HG02678 (cell line): ENCODE results near the gene SERPINB10.
"Not testable (repeated sequence)": the region's sequence is repeated elsewhere in the genome, so short reads cannot be mapped to it uniquely, and the experiment has no call there.

Experiments
- ATAC-seq: cut with Tn5 transposase; IDR thresholded peaks from one replicate; pipeline ENCODE4 v1.9.1; 2021; ENCODE audit warnings: mild to moderate bottlenecking, moderate library complexity; ENCODE audit not compliant: unreplicated experiment

Gene SERPINB10

DNA sequence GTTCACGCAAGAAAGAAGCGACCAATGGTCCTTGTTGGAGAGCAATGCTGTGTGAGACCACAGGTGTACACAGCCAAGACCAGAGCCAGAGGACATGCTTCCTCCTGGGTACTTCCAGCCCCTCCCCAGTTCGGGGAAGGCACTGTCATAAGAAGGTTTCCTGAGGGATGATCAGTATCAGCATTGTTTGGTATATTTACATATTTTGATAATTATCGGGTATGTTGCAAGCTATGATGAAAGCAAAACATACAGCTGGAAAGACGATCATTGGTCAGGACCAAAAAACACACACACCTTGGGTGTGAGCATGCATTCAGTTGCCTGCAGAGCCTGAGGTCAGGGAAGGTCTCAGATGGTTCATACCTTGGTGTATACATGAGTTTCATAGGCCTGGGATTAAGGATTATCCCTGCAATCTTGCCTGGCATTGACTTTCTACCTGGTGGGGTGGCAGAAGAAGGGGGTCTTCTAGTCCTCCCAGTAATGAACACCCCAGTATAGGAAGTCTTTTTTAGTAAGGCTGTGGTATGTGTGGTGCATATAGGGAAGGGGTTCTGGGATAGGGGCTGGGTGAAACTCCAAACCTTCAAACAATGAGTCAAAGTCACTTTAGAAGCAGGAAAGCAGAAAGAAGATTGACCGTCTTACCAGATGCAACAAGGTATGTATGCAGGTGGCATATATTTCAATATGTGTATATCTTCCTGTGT, 17.4 kb upstream of the SERPINB10 start:
- ATAC-seq: no peak

- no peak for ATAC-seq
Measured at GRCh38 chr18:63890950-63891304, 16.8 kb upstream of the SERPINB10 start.

GRCh38 chr18:63892566-63892965, 15.2 kb upstream of the SERPINB10 start:
- ATAC-seq: no peak

DNA sequence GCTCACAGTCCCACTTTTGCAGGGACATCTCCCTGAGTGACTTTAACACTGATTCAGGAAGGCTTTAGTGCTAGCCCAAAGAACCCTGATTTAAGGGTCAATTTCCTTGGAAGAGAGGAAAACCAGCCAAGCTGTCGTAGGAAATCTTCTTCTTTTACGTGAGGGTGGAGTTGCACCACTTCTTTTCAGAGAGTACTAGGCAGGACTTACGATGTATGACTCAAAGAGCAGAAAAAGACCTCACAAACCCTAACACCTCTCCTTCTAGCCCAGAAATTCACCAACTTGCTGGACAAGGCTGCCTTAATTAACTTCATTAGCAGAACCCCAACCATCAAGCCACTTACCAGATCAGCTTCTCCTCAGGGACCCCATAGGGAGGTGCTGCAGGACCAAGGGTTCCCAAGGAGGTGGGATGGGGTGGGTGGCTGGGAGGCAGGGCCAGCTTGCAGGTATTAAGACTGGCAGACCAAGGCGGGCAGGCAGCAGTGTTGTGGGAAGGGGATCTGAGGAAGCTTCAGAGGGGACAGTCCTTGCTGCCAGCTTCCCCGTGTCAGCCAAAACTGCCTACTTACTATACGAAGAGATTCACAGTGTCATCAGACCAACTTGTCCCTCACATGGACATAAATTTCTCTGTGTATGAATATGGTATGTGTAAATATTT, 13.5 kb upstream of the SERPINB10 start:
- ATAC-seq: no peak

- ATAC-seq: no peak
Measured at GRCh38 chr18:63895190-63895589, 12.6 kb upstream of the SERPINB10 start.

DNA sequence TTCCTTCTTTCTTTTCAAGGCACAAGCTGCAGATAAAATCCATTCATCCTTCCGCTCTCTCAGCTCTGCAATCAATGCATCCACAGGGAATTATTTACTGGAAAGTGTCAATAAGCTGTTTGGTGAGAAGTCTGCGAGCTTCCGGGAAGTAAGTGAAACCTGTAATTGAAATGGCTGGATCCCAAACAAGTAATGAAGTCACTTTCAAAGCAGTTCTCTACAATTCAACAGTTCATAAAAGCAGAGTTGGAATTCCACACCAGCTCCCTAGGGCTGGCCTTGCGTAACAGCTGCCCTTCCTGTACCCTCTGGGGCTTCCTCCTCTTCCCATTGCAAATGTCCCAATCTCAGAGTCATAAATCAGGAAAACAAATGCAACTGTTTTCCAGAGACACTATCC, 10.7 kb upstream of the SERPINB10 start:
- ATAC-seq: no peak

- ATAC-seq: no peak
Measured at GRCh38 chr18:63899206-63899605, 8.6 kb upstream of the SERPINB10 start.

DNA sequence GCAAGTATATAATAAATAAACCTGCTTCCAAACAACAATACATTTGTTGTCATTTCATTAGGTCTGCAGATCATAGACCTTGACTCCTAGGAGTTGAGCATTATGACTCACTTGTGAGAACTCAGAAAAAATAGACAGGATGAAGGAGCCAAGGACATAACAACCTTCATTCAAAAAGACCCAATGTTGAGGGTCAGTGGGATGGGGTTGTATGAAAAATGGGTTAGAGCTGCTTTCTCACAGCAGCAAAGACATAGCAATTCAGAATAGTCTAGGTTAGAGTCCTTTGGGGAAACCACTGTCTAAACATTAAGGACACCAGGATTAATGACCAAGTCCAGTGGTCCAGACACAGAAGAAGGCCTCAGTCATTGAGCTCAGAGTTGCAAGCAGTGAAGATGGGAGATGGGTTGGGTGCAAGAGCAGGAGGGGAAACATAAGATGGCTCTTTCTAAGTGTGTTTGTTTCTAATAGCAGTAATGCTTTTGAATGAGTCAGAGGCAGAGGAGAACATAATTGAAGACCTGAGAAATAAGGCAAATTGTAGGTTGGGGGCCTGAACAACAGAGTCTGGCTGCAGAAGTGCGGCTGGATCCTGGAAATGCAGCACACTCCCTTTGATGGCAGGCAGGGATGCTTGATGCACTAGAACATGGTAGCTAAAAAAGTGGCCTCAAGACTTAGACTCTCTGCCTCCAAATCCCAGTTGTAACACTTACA, 3.7 kb upstream of the SERPINB10 start:
- no peak for ATAC-seq

DNA sequence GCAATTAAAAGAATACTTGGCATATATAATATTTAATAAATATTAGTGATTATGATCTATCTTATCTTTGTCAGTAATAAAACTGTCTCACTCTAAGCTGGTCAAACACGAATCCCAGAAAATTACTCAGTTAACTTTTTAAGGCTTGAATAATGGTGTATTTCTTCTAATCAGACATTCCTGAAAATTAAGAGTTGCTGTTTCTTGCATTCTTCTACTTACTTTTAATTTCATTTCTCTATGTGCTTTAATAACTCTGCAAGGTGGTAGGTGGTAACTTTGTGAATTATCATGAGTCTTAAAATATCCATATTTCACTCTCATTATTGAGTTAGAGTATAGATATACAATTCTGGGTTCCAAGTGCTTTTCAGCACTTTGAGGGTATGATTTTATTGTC, 3.1 kb upstream of the SERPINB10 start:
- ATAC-seq: no peak

- no peak for ATAC-seq
Measured at GRCh38 chr18:63905361-63905760, 2.4 kb upstream of the SERPINB10 start.

DNA sequence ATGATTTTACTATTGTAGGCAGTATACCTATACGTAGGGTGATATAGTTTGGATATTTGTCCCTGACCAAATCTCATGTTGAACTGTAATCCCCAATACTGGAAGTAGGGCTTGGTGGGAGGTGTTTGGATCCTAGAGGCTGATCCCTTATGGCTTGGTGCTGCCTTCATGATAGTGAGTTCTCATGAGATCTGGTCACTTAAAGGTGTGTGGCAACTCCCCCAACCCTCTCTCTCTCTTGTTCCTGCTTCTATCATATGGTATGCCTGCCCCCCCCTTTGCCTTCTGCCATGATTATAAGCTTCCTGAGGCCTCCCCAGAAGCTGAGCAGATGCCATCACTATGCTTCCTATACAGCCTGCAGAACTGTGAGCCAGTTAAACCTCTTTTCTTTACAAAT, 1.7 kb upstream of the SERPINB10 start:
- no peak for ATAC-seq

DNA sequence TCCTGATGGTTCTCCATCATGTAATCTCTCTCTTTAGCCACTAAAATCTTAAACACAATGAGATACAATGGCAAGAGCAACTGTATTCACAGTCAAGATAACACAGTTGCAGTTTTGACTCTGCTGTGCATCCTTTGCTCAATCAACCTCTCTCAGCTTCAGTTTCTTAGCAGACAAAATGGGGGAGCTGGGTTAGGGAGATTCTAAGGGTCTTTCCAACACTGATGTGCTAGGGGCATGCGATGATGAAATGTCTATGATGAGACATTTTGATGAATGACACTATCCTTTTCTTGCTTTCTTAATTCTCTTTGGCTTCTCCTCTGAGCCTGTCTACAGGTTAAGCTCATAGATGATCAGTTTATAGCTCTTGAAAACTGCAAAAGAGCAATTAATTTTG, 1.1 kb downstream of the SERPINB10 start:
- ATAC-seq: peak; percentile 35

- ATAC-seq: peak; percentile 75
Measured at GRCh38 chr18:63909870-63910269, 2.1 kb downstream of the SERPINB10 start.

GRCh38 chr18:63917817-63918216, 10.1 kb downstream of the SERPINB10 start:
- no peak for ATAC-seq

DNA sequence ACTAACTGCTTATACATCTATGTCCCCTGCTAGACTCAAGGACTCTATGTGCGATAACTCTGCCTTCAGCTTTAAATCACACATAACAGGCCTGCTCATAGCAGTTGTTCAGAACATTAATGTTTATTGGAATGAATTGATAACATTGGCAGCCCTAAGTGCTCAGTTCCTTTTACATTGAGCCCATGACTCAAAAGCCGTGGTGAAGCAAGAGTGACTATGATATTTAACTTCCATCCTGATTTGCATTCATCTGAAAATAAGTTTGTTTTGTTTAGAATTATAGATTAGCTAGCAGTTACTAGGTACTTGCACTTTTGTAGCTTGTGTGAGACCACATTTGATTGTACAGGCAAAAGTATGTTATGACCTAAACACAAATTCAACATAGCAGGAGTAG, 14.3 kb downstream of the SERPINB10 start:
- no peak for ATAC-seq

DNA sequence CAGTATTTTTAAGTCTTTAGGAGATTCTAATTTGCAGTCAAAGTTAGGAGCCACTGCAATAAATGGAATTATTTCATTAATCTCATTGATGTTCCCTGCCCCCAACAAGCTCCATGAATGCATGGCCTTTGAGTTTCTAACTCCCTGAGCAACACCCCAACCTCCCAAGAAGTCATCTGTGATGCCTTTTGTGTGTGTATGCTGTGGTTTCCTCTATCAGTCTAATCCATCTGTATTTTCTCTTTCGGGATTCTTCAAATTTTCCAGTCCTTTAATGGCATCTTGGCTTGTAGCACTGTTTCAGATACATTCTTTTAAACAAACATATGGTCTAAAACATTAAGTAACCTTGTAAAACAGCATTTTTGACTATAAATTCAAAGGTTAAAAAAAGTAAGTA, 16.8 kb downstream of the SERPINB10 start:
- ATAC-seq: no peak

DNA sequence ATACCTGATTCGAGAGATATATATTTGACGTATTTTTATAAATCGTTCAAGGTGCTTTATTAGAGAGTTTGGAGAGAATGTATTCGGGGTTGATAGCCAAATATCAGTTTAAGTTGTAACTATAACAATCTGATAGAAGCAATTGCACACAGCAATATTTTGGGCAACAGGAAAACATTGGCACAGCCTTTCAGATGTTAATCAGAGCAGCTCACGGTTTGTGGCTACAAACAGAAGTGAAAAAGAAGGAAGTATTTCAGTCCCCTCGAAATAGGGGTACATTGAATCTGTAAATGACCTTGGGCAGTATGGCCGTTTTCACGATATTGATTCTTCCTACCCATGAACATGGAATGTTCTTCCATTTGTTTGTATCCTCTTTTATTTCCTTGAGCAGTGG, 20.6 kb downstream of the SERPINB10 start:
- no peak for ATAC-seq

GRCh38 chr18:63929369-63929768, 21.6 kb downstream of the SERPINB10 start:
- ATAC-seq: not testable (repeated sequence)

- no peak for ATAC-seq
Measured at GRCh38 chr18:63930773-63931354, 23.1 kb downstream of the SERPINB10 start.

GRCh38 chr18:63936156-63936931, 28.6 kb downstream of the SERPINB10 start:
- ATAC-seq: peak; percentile 96

- peak; percentile 30 for ATAC-seq
Measured at GRCh38 chr18:63936932-63937393, 29.2 kb downstream of the SERPINB10 start.
